MM.1S (cell line): ENCODE measurements around the gene EN1.

Source experiments
- DNase-seq: peaks from one replicate; pipeline ENCODE4 v3.0.0-alpha.2; 2015
- H2AFZ ChIP-seq: fragments of 300-600 bp; sonication (generic); 2 replicates; pipeline ENCODE4 v1.6.0; 2016; ENCODE audit warnings: antibody characterized with exemption, low read length
- H3F3A ChIP-seq: fragments of 300-600 bp; sonication (generic); 2 replicates; pipeline ENCODE4 v1.6.1; 2016; ENCODE audit warnings: mild to moderate bottlenecking, antibody characterized with exemption, low read length, moderate library complexity, mixed read lengths; ENCODE audit not compliant: insufficient read depth
- H3K27ac ChIP-seq: fragments of 300-600 bp; sonication (generic); 2 replicates; pipeline ENCODE4 v1.5.1; 2016; ENCODE audit warnings: mild to moderate bottlenecking, low read length
- H3K27me3 ChIP-seq: fragments of 300-600 bp; sonication (generic); replicated peaks from 2 replicates; pipeline ENCODE4 v1.6.0; 2016; ENCODE audit warnings: low read length; ENCODE audit not compliant: insufficient read depth
- H3K36me3 ChIP-seq: fragments of 300-600 bp; sonication (generic); replicated peaks from 2 replicates; pipeline ENCODE4 v1.6.1; 2016; ENCODE audit warnings: mild to moderate bottlenecking, low read length, mixed read lengths; ENCODE audit not compliant: insufficient read depth
- H3K4me1 ChIP-seq: fragments of 300-600 bp; sonication (generic); 2 replicates; pipeline ENCODE4 v1.6.1; 2016; ENCODE audit warnings: low read length, mixed read lengths
- H3K4me2 ChIP-seq: fragments of 300-600 bp; sonication (generic); 2 replicates; pipeline ENCODE4 v1.6.0; 2016; ENCODE audit warnings: low read depth, low read length
- H3K4me3 ChIP-seq: fragments of 300-600 bp; sonication (generic); 2 replicates; pipeline ENCODE4 v1.5.1; 2016; ENCODE audit warnings: low read length, mixed read lengths
- H3K79me2 ChIP-seq: fragments of 300-600 bp; sonication (generic); 2 replicates; pipeline ENCODE4 v1.6.1; 2016; ENCODE audit warnings: mixed run types, low read length, mixed read lengths
- H3K9ac ChIP-seq: fragments of 300-600 bp; sonication (generic); 2 replicates; pipeline ENCODE4 v1.6.1; 2016; ENCODE audit warnings: low read length, mixed read lengths
- H3K9me2 ChIP-seq: fragments of 300-600 bp; sonication (generic); replicated peaks from 2 replicates; pipeline ENCODE4 v1.6.1; 2016; ENCODE audit warnings: mild to moderate bottlenecking, low read length, mixed read lengths; ENCODE audit not compliant: insufficient read depth
- H3K9me3 ChIP-seq: fragments of 300-600 bp; sonication (generic); replicated peaks from 2 replicates; pipeline ENCODE4 v1.6.1; 2016; ENCODE audit warnings: mild to moderate bottlenecking, low read length, mixed read lengths; ENCODE audit not compliant: insufficient read depth
- H4K20me1 ChIP-seq: fragments of 300-600 bp; sonication (generic); 2 replicates; pipeline ENCODE4 v1.6.1; 2016; ENCODE audit warnings: mild to moderate bottlenecking, low read length, moderate library complexity, mixed read lengths; ENCODE audit not compliant: insufficient read depth
- EZH2 ChIP-seq: fragments of 300-600 bp; sonication (generic); optimal IDR thresholded peaks from 2 replicates; pipeline ENCODE3; 2017; ENCODE audit warnings: low read depth, mild to moderate bottlenecking, antibody characterized with exemption, low read length, mixed read lengths
- EZH2phosphoT487 ChIP-seq: fragments of 300-600 bp; sonication (generic); IDR thresholded peaks from 2 replicates; pipeline ENCODE4 v1.6.1; 2018; ENCODE audit warnings: antibody characterized with exemption, low read length
- TF ChIP-seq, protein P1 (sequence below): fragments of 300-600 bp; sonication (generic); IDR thresholded peaks from 2 replicates; pipeline ENCODE4 v1.5.1; 2016; ENCODE audit warnings: antibody characterized with exemption, low read length, mixed read lengths

Gene EN1

GRCh38 chr2:118849226-118850167 is 2.0 kb upstream of the EN1 start:
- H3F3A ChIP-seq = no peaks in the 10 kb centered on the region
- no peak overlapping the region for H3K9ac ChIP-seq
- no peak overlapping the region for H3K4me3 ChIP-seq
- no peaks in the 10 kb centered on the region for H3K79me2 ChIP-seq
- H3K4me1 ChIP-seq = no peaks in the 10 kb centered on the region
- H3K9me3 ChIP-seq = no peaks in the 10 kb centered on the region
- H3K9me2 ChIP-seq = no peaks in the 10 kb centered on the region
- no peaks in the 10 kb centered on the region for H4K20me1 ChIP-seq
- peaks cover 58% of the 10 kb centered on the region for H3K27me3 ChIP-seq
- no peaks in the 10 kb centered on the region for H3K36me3 ChIP-seq
- TF ChIP-seq EZH2 (no peak), EZH2phosphoT487 (no peak)
- TF ChIP-seq, protein P1, sequence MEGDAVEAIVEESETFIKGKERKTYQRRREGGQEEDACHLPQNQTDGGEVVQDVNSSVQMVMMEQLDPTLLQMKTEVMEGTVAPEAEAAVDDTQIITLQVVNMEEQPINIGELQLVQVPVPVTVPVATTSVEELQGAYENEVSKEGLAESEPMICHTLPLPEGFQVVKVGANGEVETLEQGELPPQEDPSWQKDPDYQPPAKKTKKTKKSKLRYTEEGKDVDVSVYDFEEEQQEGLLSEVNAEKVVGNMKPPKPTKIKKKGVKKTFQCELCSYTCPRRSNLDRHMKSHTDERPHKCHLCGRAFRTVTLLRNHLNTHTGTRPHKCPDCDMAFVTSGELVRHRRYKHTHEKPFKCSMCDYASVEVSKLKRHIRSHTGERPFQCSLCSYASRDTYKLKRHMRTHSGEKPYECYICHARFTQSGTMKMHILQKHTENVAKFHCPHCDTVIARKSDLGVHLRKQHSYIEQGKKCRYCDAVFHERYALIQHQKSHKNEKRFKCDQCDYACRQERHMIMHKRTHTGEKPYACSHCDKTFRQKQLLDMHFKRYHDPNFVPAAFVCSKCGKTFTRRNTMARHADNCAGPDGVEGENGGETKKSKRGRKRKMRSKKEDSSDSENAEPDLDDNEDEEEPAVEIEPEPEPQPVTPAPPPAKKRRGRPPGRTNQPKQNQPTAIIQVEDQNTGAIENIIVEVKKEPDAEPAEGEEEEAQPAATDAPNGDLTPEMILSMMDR = no peak
- no peak overlapping the region for H2AFZ ChIP-seq
- H3K27ac ChIP-seq = no peak overlapping the region
- no peak overlapping the region for H3K4me2 ChIP-seq
- no peak for DNase-seq

GRCh38 chr2:118848381-118849225 is 1.2 kb upstream of the EN1 start:
- DNase-seq = no peak
- H3K9me3 ChIP-seq = no peaks in the 10 kb centered on the region
- H3K9me2 ChIP-seq = no peaks in the 10 kb centered on the region
- H3K4me3 ChIP-seq = no peak overlapping the region
- no peaks in the 10 kb centered on the region for H3K4me1 ChIP-seq
- no peaks in the 10 kb centered on the region for H3F3A ChIP-seq
- H3K9ac ChIP-seq = no peak overlapping the region
- H2AFZ ChIP-seq = no peak overlapping the region
- H3K4me2 ChIP-seq = no peak overlapping the region
- H4K20me1 ChIP-seq = no peaks in the 10 kb centered on the region
- H3K27ac ChIP-seq = no peak overlapping the region
- H3K27me3 ChIP-seq = peaks cover 50% of the 10 kb centered on the region
- no peaks in the 10 kb centered on the region for H3K36me3 ChIP-seq
- H3K79me2 ChIP-seq = no peaks in the 10 kb centered on the region
- no peak for TF ChIP-seq EZH2
- TF ChIP-seq, protein P1 = no peak

DNA sequence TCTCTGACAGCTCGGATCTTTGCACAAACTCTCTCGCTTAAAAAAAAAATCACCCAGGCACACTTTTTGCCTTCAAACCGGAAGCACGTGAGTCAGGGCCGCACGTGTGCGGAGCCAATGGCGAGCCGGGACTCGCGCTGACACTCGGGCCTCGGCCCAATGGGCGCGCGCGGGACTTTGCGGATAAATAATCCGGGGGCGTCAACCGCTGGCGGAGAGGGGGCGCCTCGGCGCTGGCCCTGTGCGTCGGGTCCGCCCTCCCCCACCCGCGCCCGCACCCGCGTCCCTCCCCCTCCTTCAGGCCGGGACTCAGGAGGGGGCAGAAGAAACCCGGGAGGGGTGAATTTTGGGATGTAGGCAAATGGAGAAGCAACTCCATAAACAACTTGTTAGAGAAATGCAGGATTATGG is 319 bp upstream of the EN1 start:
- DNase-seq = no peak
- Histone ChIP-seq H2AFZ (no peak overlapping the region), H3K4me1 (no peaks in the 10 kb centered on the region), H3K4me2 (no peak overlapping the region), H3K79me2 (no peaks in the 10 kb centered on the region), H3K27me3 (peaks cover 43% of the 10 kb centered on the region), H3K9ac (no peak overlapping the region), H4K20me1 (no peaks in the 10 kb centered on the region), H3K9me3 (no peaks in the 10 kb centered on the region), H3K4me3 (no peak overlapping the region), H3F3A (no peaks in the 10 kb centered on the region), H3K27ac (no peak overlapping the region), H3K9me2 (no peaks in the 10 kb centered on the region), H3K36me3 (no peaks in the 10 kb centered on the region)
- TF ChIP-seq EZH2phosphoT487 = no peak
- TF ChIP-seq, protein P1 = no peak
- TF ChIP-seq EZH2 = no peak
